Esophagus mucosa (tissue), 1 donor: ENCODE results near the gene VILL. TPM values are rescaled to one million over a fixed set of nuclear protein-coding genes. Genes with fewer than 3 reads are reported as not detected.
"Not testable (repeated sequence)": the region's sequence is repeated elsewhere in the genome, so short reads cannot be mapped to it uniquely, and the experiment has no call there.

ENCODE experiments used
- ATAC-seq: fragments of 200-7000 bp; cut with Tn5 transposase; one replicate; pipeline ENCODE4 v1.9.1; 2020
- total RNA-seq: library from RNA; stranded (reverse); gene quantifications from one replicate; pipeline ENCODE4 v1.2.4, GENCODE V29; 2023
- donor health status: DM: yes; HTN: yes; CAD: no.

The VILL gene
- total RNA-seq, 1 donor from 2014 or later = 6.1 TPM

DNA sequence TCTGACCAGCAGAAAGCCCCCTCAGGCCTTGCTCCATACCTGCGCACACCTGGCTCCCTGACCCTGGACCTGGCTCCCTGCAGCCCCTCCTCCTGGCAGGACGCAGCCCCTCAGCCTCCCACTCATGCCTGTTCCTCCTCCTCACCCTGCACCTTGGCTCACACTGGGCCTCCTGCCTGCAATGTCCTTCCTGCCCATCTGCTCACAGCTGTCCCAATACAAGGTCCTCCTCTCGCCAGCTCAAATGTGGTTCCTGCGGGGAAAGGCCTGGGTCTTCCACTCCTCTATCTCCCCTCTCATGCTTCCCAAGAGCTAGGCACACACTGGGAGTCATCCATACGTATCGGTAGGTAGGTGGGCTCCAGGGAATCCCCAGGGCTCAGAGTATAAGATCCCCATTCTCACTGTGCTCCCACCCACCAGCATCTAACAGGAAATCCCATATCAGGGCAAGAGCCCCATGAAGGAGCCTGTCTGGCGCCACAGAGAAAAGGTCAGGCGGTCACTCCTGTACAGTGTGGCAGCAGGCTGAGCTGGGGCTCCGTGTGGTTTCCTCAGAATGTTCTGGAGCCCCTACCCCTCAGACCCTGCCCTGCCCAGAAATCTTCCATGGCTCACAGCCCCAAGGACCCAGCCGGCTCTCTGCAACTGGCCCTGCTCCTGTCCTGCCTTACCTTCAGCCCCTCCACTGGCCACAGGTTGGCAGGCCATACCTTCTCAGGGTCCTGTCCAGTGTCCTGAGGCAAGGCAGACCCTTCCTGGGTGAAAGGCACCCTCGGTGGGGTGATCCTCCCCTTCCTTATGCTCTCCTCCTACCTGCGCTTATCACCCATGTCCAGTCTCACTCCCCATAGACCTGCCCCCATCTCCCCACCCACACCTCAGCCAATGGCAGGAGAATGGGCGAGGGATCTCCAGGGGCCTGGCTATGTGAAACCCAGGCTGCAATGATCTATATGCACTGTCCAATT, 28.0 kb downstream of the VILL start:
- ATAC-seq = no peak

DNA sequence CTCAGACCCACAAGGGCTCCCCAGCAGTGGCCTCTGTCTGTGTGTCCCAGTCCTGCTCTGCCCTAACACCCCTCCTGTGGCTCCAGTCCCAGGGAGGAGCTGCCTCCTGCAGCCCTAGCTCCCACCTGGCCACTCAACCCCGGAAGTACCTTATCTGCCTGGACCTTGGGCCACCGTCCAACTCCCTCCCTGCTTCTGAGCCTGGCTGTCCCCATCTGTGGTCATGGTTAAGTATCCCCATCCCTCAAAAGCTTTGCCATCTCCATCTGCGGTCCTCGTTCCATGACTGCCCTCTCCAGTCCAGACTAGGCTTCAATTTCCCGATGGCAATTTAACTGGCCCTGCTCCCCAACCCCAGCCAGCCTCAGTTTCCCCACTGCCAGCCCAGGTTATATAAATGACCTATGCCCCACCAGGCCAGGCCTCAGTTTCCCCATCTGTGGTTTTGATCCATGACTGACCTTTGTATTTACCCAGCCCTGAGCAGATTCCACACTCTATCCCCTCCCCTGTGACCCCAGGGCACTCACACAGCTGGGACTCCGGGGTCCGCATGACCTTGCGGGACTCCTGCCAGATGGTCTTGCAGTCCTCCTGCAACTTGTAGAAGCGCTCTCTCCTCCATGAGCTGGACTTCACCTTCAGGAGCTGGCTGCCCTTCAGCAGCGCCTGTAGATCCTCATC, 29.2 kb downstream of the VILL start:
- ATAC-seq = no peak

DNA sequence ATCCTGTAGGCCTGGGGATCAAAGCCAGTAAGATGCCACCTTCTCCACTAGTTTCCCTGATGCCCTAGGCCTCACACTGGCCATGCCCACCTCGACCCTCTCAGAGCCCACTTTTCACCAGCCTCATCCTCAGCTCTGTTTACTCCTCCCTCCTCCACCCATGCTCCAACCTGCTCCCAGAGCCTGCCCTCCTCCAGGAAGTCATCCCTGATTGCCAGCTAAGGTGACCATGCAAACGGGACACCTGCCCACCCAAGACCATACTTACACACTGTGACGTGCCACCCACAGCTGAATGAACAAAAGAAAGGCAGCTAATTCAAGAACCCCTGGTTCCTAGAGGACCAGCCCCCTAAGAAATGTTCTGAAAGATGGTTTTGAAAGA, 29.7 kb downstream of the VILL start:
- ATAC-seq = no peak

DNA sequence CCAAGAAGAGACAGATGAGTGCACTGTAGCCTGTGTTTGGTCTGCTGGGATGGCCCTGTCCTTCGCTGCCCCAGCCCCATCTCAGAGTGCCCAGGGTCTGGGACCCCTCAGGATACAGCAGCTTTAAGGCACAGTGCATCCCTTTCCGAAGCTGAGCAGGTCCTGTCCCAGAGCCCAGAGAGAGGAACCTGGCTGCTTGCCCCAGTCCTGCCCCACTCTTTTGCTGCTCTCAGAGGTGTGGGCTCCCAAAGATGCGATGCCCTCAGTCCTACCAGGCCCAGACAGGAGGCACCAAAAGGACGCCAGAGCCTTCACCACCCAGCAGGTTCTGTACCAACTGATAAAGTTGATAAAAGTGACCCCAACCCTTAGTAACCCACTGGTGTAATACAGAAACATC, 30.6 kb downstream of the VILL start:
- ATAC-seq = no peak

DNA sequence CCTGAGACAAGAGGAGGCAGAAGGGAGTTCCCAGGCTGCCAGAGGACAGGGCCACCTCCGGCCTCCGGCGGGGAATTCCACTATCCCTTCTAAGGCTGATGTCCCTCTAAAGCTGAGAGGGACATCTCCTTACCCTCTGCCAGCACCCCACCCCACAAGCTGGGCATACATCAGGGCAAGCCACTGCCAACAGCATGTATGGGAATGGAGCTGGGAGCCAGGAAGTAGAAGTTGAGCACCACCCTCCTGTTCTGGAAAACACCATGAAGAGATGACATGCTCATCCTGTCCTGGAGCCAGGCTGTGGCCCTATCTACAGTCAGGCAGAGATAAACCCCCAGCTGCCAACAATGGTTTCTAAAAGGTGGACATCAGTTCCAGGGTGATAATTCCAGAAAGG, 31.7 kb downstream of the VILL start:
- no peak for ATAC-seq

DNA sequence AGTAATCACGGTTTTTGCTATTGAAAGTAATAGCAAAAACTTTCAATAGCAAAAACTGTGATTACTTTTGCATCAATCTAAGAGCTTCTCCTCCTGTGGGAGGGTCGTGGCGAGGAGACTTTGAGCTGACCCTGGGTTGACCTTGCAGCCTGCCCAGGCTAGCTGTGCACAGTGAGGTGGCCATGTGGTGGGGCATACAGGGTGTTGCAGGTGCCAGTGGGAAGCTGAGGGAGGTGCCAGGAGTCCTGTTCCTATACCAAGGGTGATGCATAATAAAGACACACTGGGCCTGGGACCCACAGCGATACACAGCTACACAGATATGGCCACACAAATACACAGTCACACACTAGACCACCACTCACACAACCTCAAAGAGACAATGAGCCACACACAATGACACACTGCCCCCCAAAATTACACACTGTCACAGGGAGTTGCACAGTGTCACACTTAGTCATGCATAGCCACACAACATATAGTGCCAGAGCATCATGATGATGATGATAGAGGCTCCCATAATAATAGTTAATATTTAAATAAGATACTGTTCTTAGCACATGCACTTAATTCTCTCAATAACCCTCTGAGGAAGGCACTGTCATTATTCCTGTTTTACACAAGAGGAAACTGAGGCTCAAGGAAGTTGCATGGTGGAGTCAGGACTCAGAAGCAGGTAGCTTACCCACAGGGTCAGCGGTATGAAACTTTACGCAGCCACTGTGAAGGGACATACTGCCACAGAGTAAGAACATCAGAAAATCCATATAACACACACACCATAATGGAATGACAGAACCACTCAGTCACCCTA, 32.5 kb downstream of the VILL start:
- ATAC-seq = no peak

DNA sequence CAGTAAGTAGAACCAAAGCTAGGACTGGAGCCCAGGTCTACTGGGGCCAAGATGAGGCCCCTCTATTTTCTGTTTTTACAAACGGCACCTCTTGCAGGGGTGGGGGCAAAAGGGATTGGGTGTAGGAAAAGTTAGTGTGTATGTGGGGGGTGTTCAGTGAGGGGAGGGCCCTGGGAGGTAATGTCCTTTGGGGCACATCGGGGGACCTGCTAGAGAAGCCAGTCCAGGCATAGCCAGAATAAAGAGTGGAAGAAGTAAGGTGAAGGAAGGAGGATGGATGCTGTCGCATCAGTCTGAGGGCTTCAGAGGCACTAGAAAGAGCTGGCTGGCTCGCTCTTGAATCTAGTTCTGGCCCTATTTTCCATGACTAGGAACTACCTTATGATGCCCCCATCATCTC, 36.3 kb downstream of the VILL start:
- no peak for ATAC-seq

DNA sequence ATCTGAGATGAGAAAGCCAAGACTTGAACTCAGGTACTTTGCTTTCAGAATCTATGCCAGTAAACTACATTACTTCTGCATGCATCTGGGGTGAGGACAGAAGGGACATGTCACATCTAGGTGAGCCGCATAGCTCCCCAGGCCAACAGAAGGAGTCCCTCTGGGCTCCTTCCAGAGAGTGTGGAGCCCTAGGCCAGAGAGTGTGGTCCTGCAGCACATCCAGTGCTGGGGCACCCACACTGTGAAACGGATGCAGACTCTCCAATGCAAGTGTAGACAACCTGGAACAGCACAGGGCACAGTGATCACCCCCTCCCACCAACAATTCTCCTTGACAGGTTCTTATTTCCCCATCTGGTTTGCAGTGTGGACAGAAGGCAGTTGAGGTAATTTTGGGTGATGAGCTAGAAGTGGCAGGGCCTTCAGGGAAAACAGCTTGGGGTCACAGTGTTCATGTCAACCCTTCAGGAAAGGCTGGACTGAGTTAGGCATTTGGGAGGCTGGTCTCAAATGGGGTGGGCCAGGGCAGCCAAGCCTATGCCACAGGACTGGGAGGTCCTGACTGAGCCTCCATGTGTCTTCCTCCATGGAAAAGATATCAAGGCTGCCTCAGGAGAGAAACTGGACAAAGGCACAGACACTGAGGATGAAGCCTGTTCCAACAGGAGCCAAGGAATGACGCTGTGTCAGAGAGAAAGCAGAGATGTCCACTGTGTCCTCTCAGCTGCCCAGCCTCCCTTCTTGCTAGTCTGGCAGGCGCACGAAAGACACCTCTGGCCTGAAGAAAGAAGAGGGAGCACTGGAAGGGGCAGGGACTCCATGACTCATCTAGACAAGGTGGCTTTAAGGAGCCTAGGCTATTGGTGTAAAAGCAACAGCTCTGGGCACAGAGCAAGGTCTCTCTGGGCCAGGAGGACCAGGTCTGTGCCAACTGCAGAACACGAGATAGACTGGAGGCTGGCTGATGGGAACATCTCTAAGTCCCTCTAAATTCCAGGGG, 37.2 kb downstream of the VILL start:
- no peak for ATAC-seq

DNA sequence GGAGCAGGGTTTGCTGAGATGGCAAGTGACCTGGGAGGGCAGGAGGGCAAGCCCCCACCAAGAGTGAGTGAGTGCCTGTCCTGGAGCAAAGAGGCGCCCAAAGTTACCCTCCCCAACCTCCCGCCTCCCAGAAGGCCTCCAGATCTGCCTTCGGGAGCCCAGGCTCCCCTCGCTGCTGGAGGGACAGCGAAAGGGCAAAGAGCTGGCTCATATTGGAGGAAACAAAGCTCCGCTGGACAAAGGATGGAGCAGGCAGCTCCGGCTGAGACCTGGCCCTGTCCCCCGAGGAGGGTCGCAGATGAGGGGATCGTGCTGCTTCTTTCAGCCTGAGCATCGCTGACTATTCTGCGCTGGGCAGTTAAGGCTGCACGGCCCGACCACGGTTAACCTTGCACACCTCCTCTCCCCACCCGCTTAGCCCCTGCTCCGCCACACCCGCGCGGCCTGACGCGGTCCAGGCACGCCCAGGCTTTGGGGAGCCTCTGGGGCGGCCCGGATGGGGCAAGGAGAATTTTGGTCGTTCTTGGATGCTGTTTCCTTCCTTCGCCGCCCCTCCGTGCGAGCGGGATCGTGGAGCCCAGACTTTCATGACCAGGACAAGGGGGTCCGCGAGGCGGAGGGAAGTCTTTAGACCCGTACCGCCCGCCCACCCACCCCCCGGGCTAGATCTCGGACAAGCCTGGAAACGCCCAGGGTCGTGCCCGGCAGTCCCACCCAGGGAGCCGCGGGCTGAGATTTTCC, 38.2 kb downstream of the VILL start:
- ATAC-seq = peak; percentile 10

DNA sequence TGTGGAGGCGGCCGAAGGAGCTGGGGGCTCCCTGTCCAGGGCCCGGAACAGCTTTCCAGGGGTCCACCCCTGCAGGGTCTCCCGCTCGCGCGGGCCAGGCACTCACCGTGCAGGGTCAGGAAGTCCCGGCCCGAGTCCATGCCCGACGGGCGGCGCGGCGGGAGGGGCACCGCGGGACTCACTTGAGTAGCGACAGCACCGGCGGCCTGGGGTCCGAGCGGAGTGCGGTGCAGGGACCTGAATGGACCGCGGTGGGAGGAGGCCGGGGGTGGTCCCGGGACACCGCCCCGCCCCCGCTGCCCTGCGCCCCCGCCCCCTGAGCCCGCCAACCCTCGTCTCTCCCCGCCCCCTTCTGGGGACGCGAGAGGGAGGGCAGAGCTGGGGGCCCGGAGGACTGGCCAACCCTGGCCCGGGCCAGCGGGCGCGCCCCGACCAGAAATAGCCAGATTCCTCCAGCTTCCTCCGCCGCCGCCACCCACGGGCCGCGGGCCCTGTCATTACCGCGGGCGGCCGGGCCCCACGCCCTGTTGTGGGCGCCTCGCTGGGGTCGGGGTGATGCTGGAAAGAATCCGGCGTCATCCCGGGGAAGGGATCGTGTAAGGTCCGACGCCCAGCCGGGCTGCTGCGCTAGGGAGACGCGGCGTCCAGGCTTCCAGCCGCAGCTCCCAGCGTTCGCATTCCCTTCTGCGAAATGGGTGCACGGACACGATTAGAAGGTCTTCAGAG, 39.0 kb downstream of the VILL start, which contains the start of gene PLCD1:
TSS of gene PLCD1 (minus strand) at position 243 of the 726 bp plus-strand sequence. CDS start at position 140, 103 bp downstream.
- peak; percentile 38 for ATAC-seq

DNA sequence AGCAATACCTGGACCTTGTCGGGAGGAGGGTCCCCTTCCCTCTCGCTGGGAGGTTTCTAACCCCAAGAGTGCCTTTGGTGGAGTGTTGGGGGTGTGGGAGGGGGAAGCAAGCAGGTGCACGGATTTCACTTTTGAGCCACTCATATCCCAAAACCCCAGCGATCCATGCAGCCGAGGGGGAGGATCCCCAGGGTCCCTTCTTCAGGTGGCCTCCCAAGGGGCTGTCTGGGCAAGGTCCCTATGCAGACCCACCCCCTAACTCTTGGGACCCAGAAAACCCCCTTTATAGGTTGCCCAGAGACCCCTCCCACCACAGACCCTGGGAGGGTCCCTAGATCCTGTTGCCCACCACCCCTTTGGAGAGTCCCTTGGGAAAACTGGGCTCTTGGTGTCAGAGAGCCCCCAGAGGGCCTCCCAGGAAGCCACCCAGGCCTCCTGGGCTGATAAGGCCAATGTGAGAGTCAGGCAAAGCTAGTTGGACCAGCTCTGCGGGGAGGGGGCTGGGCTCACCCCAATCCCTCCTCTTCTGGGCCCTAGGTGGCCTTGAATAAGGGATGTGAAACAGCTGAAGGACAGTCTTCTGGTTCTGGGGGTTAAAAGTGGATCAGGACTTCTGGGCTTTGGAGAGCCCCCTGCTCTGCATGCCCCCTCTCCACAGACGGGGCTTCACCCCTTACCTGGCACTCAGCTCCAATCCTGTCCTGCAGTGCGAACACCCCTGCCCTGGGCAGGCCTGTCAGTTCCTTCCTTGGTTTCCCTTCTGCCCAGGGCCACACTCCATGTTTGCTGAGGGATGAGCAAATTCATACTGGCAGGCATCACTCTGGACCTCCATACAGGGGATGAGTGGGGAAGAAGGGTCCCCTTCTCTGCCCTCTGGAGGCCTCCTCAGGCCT, 39.8 kb downstream of the VILL start:
- ATAC-seq = peak; percentile 45

DNA sequence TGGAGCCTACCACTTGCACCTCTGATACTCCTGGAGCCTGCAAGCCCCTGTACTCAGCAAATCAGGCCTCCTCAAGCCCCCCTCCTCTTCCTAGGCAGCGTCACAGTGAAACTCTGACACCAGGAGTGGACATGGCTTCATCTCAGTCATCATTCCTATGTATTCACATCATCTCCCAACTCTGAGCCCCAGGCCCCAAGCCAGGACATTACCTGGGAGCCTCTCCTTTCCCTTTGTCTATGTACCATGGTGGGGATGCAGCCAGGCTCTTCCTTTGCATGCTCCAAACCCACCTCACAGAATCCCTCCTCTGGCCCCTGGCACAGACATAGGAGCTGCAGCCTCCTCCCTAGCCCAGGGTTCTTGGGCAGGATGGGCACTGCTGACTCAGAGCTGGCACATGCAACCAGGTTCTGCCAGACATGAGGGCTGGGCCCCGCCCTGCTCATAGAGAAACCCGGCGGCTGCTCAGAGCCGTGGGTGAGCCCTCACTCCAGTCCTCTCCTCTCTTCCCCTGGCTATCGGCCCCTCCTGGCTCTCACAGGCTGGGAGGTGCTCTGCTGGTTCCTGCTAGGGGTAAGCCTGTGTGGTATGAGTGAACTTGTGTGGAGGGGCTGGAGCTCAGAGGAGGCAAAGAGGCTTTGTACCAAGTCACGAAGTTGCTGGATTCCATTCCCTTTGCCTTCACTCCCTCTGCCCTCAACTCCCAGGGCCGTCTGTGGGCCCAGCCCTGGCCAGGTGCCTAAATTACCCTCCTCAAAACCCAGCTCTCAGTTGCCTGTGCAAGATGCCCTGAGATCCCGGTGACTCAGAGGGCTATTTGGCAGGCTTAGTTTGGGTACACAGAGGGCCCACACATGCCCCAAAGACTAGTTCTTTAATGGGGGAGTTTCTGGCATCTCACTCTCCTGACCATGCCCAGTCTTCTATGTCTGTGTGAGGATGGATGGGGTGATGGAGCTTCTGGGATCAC, 40.7 kb downstream of the VILL start:
- peak; percentile 86 for ATAC-seq

DNA sequence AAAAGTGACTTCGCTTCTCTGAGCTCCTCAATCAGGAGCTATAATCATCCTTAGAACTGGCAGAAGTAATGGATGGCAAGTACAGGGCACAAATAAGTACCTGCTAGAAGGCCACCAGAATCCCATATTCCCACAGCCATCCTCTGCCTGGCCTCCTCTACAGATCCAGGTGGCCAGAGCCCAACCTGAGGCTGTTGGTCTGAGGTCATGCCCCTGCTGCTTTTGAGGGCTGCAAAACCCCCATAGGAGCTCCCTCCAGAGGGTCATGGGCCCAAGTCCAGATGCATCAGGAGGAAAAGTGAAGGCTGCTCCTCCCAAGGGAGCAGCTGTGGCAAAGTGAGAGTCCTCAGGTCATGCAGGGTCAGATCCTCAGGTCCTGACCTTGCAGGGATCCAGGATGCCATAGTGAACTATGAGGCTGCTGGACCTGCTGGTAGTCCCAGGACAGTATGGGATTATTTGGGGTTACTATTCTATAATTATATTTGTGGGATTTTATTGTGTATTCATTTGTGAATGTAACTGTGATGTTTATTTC, 41.8 kb downstream of the VILL start:
- ATAC-seq = no peak

DNA sequence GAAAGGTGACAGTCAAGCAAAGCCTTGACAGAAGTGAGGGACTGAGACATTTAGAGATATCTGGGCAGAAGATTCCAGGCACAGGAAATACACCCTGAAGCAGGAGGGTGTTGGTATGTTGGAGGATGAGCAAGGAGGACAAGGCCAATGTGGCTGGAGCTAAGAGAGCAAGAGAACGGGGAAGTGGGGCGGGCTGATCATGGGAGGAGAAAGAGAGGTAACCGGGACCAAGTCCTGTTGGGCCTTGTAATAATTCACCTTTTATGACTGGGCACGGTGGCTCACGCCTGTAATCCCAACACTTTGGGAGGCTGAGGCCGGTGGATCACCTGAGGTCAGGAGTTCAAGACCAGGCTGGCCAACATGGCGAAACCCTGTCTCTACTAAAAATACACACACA, 43.0 kb downstream of the VILL start:
- not testable (repeated sequence) for ATAC-seq

DNA sequence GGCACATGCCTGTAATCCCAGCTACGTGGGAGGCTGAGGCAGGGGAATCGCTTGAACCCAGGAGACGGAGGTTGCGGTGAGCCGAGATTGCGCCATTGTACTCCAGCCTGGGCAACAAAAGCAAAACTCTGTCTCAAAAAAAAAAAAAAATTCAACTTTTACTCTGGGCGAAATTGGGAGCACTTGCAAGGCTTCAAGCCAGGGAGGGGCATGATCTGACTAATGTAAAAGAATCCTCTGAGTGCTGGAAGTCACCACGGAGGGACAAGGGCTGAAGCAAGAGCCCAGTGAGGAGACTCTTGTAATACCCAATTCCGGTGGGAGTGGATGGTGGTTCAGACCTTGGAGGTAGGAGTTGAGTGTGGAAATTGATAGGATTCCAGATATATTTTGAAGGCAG, 43.7 kb downstream of the VILL start:
- not testable (repeated sequence) for ATAC-seq

DNA sequence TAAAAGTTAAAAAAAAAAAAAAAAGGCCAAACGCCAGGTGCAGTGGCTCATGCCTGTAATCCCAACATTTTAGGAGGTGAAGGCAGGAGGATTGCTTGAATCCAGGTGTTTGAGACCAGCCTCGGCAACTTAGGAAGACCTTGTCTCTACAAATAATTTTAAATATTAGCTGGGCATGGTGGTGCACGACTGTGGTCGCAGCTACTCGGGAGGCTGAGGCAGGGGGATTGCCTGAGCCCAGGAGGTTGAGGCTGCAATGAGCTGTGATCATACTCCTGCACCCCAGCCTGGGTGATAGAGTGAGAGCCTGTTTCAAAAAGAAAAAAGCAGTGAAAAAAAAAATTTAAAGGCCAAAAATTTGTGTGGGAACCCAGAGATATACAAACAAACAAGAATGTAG, 45.7 kb downstream of the VILL start:
- ATAC-seq = no peak

DNA sequence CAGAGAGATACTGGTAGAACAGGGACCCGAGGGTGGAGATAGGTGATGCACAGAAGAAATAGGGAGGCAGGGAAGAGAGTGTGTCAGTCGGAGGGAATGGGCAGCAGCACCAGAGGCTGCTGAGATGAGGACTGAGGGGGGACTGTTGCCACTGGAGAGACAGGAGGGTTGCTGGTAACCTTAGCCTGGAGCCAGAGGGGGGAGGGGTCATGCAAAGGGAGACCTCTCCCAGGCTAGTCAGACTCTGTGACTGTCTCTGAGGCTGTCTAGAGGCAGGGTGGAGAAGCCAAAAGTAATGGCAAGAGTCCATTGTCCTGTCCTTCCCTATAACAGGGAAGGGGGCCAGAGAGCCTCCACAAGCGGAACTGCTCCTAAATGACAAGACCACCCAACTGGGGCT, 46.3 kb downstream of the VILL start:
- ATAC-seq = no peak
